A673 (cell line): ENCODE data around the gene STAG3. TPM values are rescaled to one million over a fixed set of nuclear protein-coding genes. Genes with fewer than 3 reads are reported as not detected.

Experiments used
- BruUV-seq: library from RNA; stranded (reverse); fragments of 400-500 nt; replicated peaks from 2 replicates; lab custom pipeline; 2021; lab: Mats Ljungman, UMichigan
- CTCF ChIA-PET: fragments of 300-600 bp; sonication (Branson Sonifier 250); formaldehyde crosslinking; loops from one replicate; lab custom pipeline; 2022; ENCODE audit warnings: antibody characterized with exemption; lab: Charles Lee
- POLR2A ChIA-PET: fragments of 300-600 bp; sonication (Branson Sonifier 250); formaldehyde crosslinking; loops from one replicate; lab custom pipeline; 2022; ENCODE audit warnings: antibody characterized with exemption; ENCODE audit not compliant: low non-redundant PET; lab: Charles Lee
- DNase-seq: peaks from one replicate; pipeline ENCODE4 v3.0.0-alpha.2; 2015; ENCODE audit warnings: low spot score
- H3K27ac ChIP-seq: fragments of 200-600 bp; sonication (generic); 2 replicates; pipeline ENCODE4 v1.5.1; 2016; ENCODE audit warnings: mixed run types, low read depth, mild to moderate bottlenecking, mixed read lengths, antibody characterized with exemption, low read length; ENCODE audit not compliant: poor library complexity, severe bottlenecking
- H3K27me3 ChIP-seq: fragments of 200-600 bp; sonication (generic); replicated peaks from 2 replicates; pipeline ENCODE4 v1.6.1; 2017; ENCODE audit warnings: mixed run types, low read depth, mild to moderate bottlenecking, mixed read lengths, antibody characterized with exemption, low read length; ENCODE audit not compliant: insufficient read depth, poor library complexity
- H3K36me3 ChIP-seq: fragments of 200-600 bp; sonication (generic); 2 replicates; pipeline ENCODE4 v1.6.1; 2016; ENCODE audit warnings: mixed run types, mild to moderate bottlenecking, mixed read lengths, antibody characterized with exemption, low read length; ENCODE audit not compliant: insufficient read depth, poor library complexity, severe bottlenecking
- H3K4me1 ChIP-seq: fragments of 200-600 bp; sonication (generic); 2 replicates; pipeline ENCODE4 v1.6.1; 2017; ENCODE audit warnings: mixed run types, mild to moderate bottlenecking, mixed read lengths, antibody characterized with exemption, low read length; ENCODE audit not compliant: insufficient read depth, poor library complexity, severe bottlenecking
- H3K4me3 ChIP-seq: fragments of 200-600 bp; sonication (generic); 2 replicates; pipeline ENCODE4 v1.5.1; 2016; ENCODE audit warnings: low read depth, mixed run types, mild to moderate bottlenecking, mixed read lengths, low read length; ENCODE audit not compliant: poor library complexity, severe bottlenecking
- H3K9me3 ChIP-seq: fragments of 200-600 bp; sonication (generic); 2 replicates; pipeline ENCODE4 v1.6.1; 2016; ENCODE audit warnings: mixed run types, low read depth, mild to moderate bottlenecking, mixed read lengths, antibody characterized with exemption, low read length; ENCODE audit not compliant: poor library complexity, severe bottlenecking
- CTCF ChIP-seq: fragments of 300-800, 200-600 bp; sonication (generic); conservative IDR thresholded peaks from 2 replicates; pipeline ENCODE4 v1.5.1; 2017; ENCODE audit warnings: low read depth, mild to moderate bottlenecking, antibody characterized with exemption, low read length, moderate library complexity, mixed read lengths
- EZH2 ChIP-seq: fragments of 200-600 bp; sonication (generic); IDR thresholded peaks from 2 replicates; pipeline ENCODE4 v1.6.1; 2017; ENCODE audit warnings: borderline replicate concordance, low read depth, mild to moderate bottlenecking, mixed read lengths, antibody characterized with exemption, low read length; ENCODE audit not compliant: poor library complexity, severe bottlenecking
- intact Hi-C: fragments of 100-400 bp; cut with micrococcal nuclease; formaldehyde crosslinking; loops from one replicate; pipeline ENCODE4 v1.10.0; 2022; ENCODE audit not compliant: unreplicated experiment
- total RNA-seq: library from RNA; stranded (reverse); gene quantifications from 2 replicates; pipeline ENCODE4 v1.2.3, GENCODE V29; 2021

STAG3 gene
- total RNA-seq, 1 experiment from 2014 or later = 1.2 TPM

- CTCF ChIA-PET = no interaction called here
- H3K36me3 ChIP-seq = peaks cover 25% of the 10 kb centered on the region
- no peaks in the 10 kb centered on the region for H3K27me3 ChIP-seq
- no TSS peak for BruUV-seq
- H3K9me3 ChIP-seq = no peaks in the 10 kb centered on the region
- peaks cover 20% of the 10 kb centered on the region for H3K4me1 ChIP-seq
- POLR2A ChIA-PET = no interaction called here
- no peak for TF ChIP-seq EZH2
- TF ChIP-seq CTCF = no peak
- intact Hi-C loops = no loop called here
- DNase-seq = no peak
- H3K4me3 ChIP-seq = peak overlapping the region; percentile 89
- no peak overlapping the region for H3K27ac ChIP-seq
These were observed 20.7 kb upstream of the STAG3 start for GRCh38 chr7:100157069-100157333.

GRCh38 chr7:100157334-100158228 lies 20.1 kb upstream of the STAG3 start:
- ChIA-PET POLR2A (no interaction called here), CTCF (interaction anchor here (0.6 kb wide), 1 partner anchor 9 kb away, joined by 3 read pairs; the partner anchor contains the start of gene LAMTOR4)
- H3K9me3 ChIP-seq = no peaks in the 10 kb centered on the region
- peaks cover 20% of the 10 kb centered on the region for H3K4me1 ChIP-seq
- TSS peak; percentile 28 for BruUV-seq
- H3K36me3 ChIP-seq = peaks cover 25% of the 10 kb centered on the region
- intact Hi-C loops = loop anchor here (1.0 kb wide), 1 partner anchor 9 kb away; the partner anchor contains the start of gene LAMTOR4
- no peak for DNase-seq
- H3K27ac ChIP-seq = peak overlapping the region; percentile 85
- H3K4me3 ChIP-seq = peak overlapping the region; percentile 89
- no peaks in the 10 kb centered on the region for H3K27me3 ChIP-seq
- TF ChIP-seq EZH2 (no peak), CTCF (no peak)

GRCh38 chr7:100158229-100159098 lies 19.3 kb upstream of the STAG3 start, which contains the start of gene TRAPPC14:
TSS of gene TRAPPC14 (minus strand) at chr7:100158723. CDS start at chr7:100158499, 224 bp downstream.
- TF ChIP-seq CTCF (no peak), EZH2 (no peak)
- peak; percentile 92 for DNase-seq
- intact Hi-C loops = loop anchor here (1.0 kb wide), 1 partner anchor 10 kb away; the partner anchor contains the start of gene LAMTOR4
- no peaks in the 10 kb centered on the region for H3K27me3 ChIP-seq
- H3K4me1 ChIP-seq = peaks cover 15% of the 10 kb centered on the region
- ChIA-PET CTCF (interaction anchor here (0.5 to 0.6 kb wide), 3 partner anchors 10 to 45 kb away, joined by 3 to 9 read pairs (median 4); partner anchors contain the start of gene LAMTOR4), POLR2A (interaction anchor here (0.7 kb wide), 1 partner anchor 57 kb away, joined by 9 read pairs; no protein-coding TSS in a partner anchor)
- H3K9me3 ChIP-seq = no peaks in the 10 kb centered on the region
- BruUV-seq = no TSS peak
- H3K27ac ChIP-seq = peak within 1 kb of the TSS; percentile 85
- peak within 1 kb of the TSS; percentile 89 for H3K4me3 ChIP-seq
- H3K36me3 ChIP-seq = peaks cover 25% of the 10 kb centered on the region
